ENCODE data around the gene P2RY2. TPM values are rescaled to one million over a fixed set of nuclear protein-coding genes. Genes with fewer than 3 reads are reported as not detected.

P2RY2 gene
- total and polyA plus RNA-seq, 2 donors (not counting 1 experiment from before 2014, with no cell fraction given): 0.12 to 0.37 TPM

DNA sequence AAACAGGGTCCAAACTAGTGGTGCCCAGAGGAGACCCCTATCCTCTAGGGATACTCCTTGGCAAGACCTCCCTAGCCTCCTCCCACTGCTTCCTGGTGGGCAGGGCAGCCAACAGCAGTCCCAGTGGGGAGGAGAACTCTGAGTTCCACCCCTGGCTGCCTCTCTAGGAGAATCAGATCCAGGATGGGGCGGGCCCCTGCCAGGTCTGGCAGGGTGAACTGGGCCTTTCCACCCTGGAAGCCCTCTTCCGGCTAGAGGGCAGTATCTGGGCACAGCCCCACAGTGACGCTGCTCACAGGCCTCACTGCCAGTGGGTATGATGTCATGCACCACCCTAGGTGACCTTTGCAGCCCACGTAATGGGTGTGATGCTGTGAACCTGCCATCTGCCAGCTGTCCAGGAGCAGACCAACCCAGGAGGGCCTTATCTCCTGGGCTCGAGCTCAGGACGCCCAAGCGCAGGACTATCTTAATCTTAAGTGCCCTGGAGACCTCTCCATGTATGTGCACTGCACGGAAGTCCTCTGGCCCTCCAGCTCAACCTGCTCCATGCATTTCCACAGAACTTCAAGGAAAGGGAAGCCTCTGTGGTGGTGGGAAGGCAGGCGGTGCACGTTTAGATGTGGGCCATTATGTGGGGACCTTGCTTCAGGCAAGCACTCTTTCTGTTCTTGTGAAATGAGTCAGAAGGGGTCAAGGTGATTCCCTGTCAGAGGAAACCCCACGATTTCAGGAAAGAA, 44.2 kb upstream of the P2RY2 start:
- H3K27me3 ChIP-seq (replicated peaks in 1 of 4; ENCODE audit: control extremely low read depth in 1 of 4, control insufficient read depth in 3 of 4, insufficient read depth in 4 of 4, low read length in 3 of 4): no peaks in the 10 kb centered on the region
- POLR2A ChIA-PET: no interaction called here
- H3K9ac ChIP-seq (ENCODE audit: low read length): no peak overlapping the region
- Mint-ChIP-seq H3K9me3 (ENCODE audit: insufficient read depth) (no peaks in the 10 kb centered on the region), H3K4me1 (peaks cover 62% of the 10 kb centered on the region), H3K27me3 (no peaks in the 10 kb centered on the region), H3K4me3 (no peak overlapping the region), H3K27ac (no peak overlapping the region)
- H3K4me3 ChIP-seq (ENCODE audit: control extremely low read depth in 1 of 5, extremely low read depth in 1 of 5, insufficient read depth in 1 of 5, low read depth in 2 of 5, low read length in 4 of 5): no peak overlapping the region
- H3K79me2 ChIP-seq (ENCODE audit: control insufficient read depth, insufficient read depth, low read length): peaks cover 71% of the 10 kb centered on the region
- no peak overlapping the region for H3K4me2 ChIP-seq (replicated peaks; ENCODE audit: low read depth, low read length, poor library complexity, severe bottlenecking)
- no peak overlapping the region for H3K27ac ChIP-seq (ENCODE audit: low read length in 2 of 2)
- no peak for ATAC-seq (ENCODE audit: low read depth)
- no peaks in the 10 kb centered on the region for H3K9me3 ChIP-seq (ENCODE audit: control extremely low read depth in 1 of 3, control insufficient read depth in 2 of 3, insufficient read depth in 1 of 3, low read length in 2 of 3)
- H2AFZ ChIP-seq (ENCODE audit: insufficient read depth, low read depth, low read length, poor library complexity, severe bottlenecking): no peak overlapping the region
- no peak for DNase-seq
- CTCF ChIA-PET: interaction anchor here (1.5 to 9.6 kb wide), 4 partner anchors 12 to 343 kb away, joined by 3 to 271 read pairs (median 126); partner anchors contain the start of gene FCHSD2
- H3K36me3 ChIP-seq (replicated peaks in 1 of 2; ENCODE audit: control extremely low read depth in 1 of 2, control insufficient read depth in 1 of 2, extremely low read depth in 1 of 2, insufficient read depth in 2 of 2, low read length in 1 of 2): no peaks in the 10 kb centered on the region
- intact Hi-C loops (cut with micrococcal nuclease): loop anchor here (10.0 kb wide), 1 partner anchor 49 kb away; no protein-coding TSS in a partner anchor
- no peaks in the 10 kb centered on the region for H4K20me1 ChIP-seq (ENCODE audit: control insufficient read depth, insufficient read depth, low read length, poor library complexity, severe bottlenecking)
- H3K4me1 ChIP-seq (ENCODE audit: control insufficient read depth in 2 of 2, insufficient read depth in 2 of 2, low read length in 2 of 2): peaks cover 41 to 50% of the 10 kb centered on the region in 2 donors
- 89% methylated on average over 10 of the region's 11 CpGs for WGBS (ENCODE audit: insufficient coverage)
- TF ChIP-seq, protein P1, sequence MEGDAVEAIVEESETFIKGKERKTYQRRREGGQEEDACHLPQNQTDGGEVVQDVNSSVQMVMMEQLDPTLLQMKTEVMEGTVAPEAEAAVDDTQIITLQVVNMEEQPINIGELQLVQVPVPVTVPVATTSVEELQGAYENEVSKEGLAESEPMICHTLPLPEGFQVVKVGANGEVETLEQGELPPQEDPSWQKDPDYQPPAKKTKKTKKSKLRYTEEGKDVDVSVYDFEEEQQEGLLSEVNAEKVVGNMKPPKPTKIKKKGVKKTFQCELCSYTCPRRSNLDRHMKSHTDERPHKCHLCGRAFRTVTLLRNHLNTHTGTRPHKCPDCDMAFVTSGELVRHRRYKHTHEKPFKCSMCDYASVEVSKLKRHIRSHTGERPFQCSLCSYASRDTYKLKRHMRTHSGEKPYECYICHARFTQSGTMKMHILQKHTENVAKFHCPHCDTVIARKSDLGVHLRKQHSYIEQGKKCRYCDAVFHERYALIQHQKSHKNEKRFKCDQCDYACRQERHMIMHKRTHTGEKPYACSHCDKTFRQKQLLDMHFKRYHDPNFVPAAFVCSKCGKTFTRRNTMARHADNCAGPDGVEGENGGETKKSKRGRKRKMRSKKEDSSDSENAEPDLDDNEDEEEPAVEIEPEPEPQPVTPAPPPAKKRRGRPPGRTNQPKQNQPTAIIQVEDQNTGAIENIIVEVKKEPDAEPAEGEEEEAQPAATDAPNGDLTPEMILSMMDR (IDR thresholded peaks at IDR 0.05): no peak
- no peak for TF ChIP-seq EZH2 (IDR thresholded peaks at IDR 0.05; ENCODE audit: borderline replicate concordance, insufficient read depth, low read depth, low read length, poor library complexity, severe bottlenecking)

DNA sequence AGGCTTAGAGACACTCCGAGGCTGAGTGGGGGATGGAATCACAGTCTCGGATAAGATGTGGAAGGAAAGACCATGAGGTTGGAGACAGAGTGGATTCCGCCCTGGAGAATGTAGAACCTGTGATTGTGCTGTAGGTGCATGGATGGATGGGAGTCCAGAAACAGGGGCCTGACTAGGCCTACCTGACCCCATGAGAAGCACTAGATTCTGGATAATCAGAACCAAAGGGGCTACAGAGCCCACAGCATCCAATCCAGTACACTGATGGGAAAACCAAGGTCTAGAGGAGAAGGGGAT, 43.6 kb upstream of the P2RY2 start:
- H3K27ac ChIP-seq (ENCODE audit: low read length in 2 of 2): no peak overlapping the region
- ChIA-PET POLR2A (no interaction called here), CTCF (interaction anchor here (1.5 to 9.6 kb wide), 4 partner anchors 11 to 343 kb away, joined by 3 to 271 read pairs (median 126); partner anchors contain the start of gene FCHSD2)
- intact Hi-C loops (cut with micrococcal nuclease): loop anchor here (10.0 kb wide), 1 partner anchor 50 kb away; no protein-coding TSS in a partner anchor
- no peaks in the 10 kb centered on the region for H3K27me3 ChIP-seq (replicated peaks in 1 of 4; ENCODE audit: control extremely low read depth in 1 of 4, control insufficient read depth in 3 of 4, insufficient read depth in 4 of 4, low read length in 3 of 4)
- no peaks in the 10 kb centered on the region for H3K9me3 Mint-ChIP-seq (ENCODE audit: insufficient read depth)
- no peaks in the 10 kb centered on the region for H3K36me3 ChIP-seq (replicated peaks in 1 of 2; ENCODE audit: control extremely low read depth in 1 of 2, control insufficient read depth in 1 of 2, extremely low read depth in 1 of 2, insufficient read depth in 2 of 2, low read length in 1 of 2)
- no peaks in the 10 kb centered on the region for H3K9me3 ChIP-seq (ENCODE audit: control extremely low read depth in 1 of 3, control insufficient read depth in 2 of 3, insufficient read depth in 1 of 3, low read length in 2 of 3)
- H3K27me3 Mint-ChIP-seq: no peaks in the 10 kb centered on the region
- peaks cover 67% of the 10 kb centered on the region for H3K79me2 ChIP-seq (ENCODE audit: control insufficient read depth, insufficient read depth, low read length)
- no peaks in the 10 kb centered on the region for H4K20me1 ChIP-seq (ENCODE audit: control insufficient read depth, insufficient read depth, low read length, poor library complexity, severe bottlenecking)
- H3K4me1 ChIP-seq (ENCODE audit: control insufficient read depth in 2 of 2, insufficient read depth in 2 of 2, low read length in 2 of 2): peaks cover 41 to 48% of the 10 kb centered on the region in 2 donors
- ATAC-seq (ENCODE audit: low read depth) (no peak), DNase-seq (no peak)
- no peak overlapping the region for H3K4me2 ChIP-seq (replicated peaks; ENCODE audit: low read depth, low read length, poor library complexity, severe bottlenecking)
- WGBS (ENCODE audit: insufficient coverage): 97% methylated on average over 3 of the region's 3 CpGs
- peaks cover 60% of the 10 kb centered on the region for H3K4me1 Mint-ChIP-seq
- no peak overlapping the region for H3K4me3 ChIP-seq (ENCODE audit: control extremely low read depth in 1 of 5, extremely low read depth in 1 of 5, insufficient read depth in 1 of 5, low read depth in 2 of 5, low read length in 4 of 5)
- no peak overlapping the region for H3K27ac Mint-ChIP-seq
- TF ChIP-seq, protein P1 (IDR thresholded peaks at IDR 0.05): no peak
- no peak for TF ChIP-seq EZH2 (IDR thresholded peaks at IDR 0.05; ENCODE audit: borderline replicate concordance, insufficient read depth, low read depth, low read length, poor library complexity, severe bottlenecking)
- H3K9ac ChIP-seq (ENCODE audit: low read length): no peak overlapping the region
- H2AFZ ChIP-seq (ENCODE audit: insufficient read depth, low read depth, low read length, poor library complexity, severe bottlenecking): no peak overlapping the region
- no peak overlapping the region for H3K4me3 Mint-ChIP-seq

All from B cell (primary cell).